Medulla oblongata (tissue), 1 donor: Measurements from ENCODE around the gene SPIB.
A peak's percentile ranks its signal among the peaks of the same experiment; 100 is the strongest.
"Not testable (repeated sequence)": the region's sequence is repeated elsewhere in the genome, so short reads cannot be mapped to it uniquely, and the experiment has no call there.

Experiments used
- DNase-seq: peaks from one replicate; pipeline ENCODE4 v3.0.0-alpha.2; 2015; ENCODE audit errors: extremely low spot score

Gene SPIB

DNA sequence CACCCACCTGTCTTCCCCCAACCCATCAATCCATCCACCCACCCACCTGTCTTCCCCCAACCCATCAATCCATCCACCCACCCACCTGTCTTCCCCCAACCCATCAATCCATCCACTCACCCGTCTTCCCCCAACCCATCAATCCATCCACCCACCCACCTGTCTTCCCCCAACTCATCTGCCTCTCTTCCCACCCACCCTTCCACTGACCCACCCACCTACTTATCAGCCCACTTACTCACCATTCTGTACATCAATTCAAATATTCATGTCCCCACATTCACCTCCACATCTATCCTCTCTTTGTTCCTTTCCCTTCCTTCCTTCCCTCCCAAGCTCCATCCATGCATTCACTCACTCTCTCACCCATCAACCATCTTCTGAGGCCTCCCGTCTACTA is 20.4 kb downstream of the SPIB start:
- not testable (repeated sequence) for DNase-seq

DNA sequence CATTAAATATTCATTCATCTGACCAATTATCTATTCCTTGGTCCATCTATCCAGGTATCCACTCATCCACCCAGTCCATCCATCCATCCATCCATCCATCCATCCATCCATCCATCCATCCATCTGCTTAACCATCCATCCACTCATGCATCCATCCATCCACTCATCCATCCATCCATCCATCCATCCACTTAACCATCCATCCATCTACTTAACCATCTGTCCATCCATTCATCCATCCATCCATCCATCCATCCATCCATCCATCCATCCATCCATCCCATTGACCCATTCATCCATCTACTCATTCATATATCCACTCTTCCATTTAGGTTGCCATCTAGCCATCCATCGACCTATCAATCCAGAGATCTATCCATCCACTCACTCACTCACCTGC is 25.3 kb downstream of the SPIB start:
- DNase-seq: no peak

DNA sequence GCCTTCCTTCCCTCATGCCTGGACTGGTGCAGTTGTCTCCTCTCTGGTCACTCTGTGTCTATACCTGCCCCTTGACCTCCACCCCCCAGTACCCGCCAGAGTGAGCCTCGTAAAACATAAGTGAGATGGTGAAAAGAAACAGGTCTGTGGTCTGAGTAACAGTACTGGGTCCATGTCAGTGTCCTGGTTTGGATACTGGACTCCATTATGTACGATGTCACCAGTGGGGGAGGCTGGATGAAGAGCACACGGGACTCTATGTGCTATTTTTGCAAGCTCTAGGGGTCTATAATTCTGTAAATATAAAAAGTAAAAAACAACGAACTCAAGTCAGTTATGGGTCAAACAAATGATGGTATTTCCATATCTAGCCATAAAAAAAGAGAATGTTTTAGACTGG is 28.3 kb downstream of the SPIB start:
- DNase-seq: no peak

DNA sequence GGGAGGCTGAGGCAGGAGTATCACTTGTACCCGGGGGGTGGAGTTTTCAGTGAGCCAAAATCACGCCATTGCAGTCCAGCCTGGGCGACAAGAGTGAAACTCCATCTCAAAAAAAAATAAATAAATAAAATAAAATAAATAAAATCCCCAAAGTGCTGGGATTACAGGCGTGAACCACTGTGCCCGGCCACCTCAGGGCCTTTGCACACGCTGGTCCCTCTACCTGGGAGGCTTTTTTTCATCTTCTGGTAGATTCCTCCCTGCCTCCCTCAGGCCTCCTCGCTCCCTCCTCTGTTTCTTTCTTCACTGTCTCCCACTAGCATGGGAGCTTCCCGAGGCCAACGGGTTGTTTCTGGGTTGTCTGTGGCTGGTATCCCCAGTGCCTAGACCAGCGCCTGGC is 29.0 kb downstream of the SPIB start:
- DNase-seq: no peak

DNA sequence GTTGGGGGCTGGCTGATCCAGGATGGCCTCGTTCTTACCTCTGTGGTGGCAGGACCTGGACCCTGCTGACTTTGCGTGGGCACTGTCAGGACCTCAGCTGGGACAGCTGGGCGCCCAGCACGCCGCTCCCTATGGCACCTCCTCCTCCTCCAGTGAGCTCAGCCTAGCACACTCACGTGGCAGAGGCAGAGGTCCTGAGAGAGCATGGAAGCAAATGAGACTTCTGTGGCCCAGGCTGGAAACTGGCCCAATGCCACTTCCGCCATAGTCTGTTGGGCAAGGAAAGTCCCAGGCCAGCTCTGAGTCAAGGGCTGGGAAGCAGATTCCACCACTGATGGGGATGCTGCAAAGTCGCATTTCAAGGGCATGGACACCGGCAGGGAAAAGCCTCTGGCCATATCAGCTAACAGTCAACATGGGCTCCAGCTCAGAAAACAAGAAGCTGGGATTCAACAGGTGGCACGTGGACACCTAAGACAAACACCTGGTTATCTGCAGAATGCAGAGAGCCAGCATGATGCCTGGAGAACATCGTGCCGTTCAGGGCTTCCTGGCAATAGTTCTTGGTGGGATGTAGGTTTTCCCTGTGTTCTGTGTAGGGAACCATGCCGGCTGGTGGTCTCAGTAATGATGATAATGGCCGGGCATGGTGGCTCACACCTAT is 30.6 kb downstream of the SPIB start:
- DNase-seq: no peak

DNA sequence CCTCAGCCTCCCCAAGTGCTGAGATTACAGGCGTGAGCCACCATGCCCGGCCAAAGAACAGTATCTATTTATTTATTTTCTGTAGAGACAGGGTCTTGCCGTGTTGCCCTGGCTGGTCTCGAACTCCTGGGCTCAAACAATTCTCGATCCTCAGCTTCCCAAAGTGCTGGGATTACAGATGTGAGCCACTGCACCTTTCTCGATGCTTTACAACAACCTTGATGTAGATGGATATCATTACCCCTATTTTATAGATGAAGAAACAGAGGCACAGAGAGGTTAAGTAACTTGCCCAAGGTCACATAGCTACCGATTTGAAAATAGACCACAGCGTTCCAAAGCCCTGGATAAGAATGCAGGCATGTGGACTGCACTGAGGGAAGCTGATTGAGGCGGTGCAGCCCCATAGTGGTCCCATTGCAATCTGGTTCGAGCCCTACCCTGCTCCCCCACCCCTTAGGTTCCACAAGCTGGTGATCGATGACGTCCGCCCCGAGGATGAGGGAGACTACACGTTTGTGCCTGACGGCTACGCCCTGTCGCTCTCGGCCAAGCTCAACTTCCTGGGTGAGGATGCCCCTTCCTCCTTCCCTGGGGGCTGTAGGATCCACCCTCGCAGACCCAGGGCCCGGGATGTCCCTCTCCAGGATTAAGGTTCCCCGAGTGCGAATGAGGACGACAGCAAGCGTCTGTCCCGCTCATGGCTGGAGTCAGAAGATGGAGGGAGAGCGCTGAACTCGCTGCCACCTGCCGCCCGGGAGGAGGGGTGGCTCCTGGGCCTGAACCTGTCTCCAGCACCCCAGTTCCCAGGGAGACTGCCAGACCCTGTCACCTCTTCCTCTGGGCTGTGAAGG is 31.9 kb downstream of the SPIB start:
- DNase-seq: no peak

DNA sequence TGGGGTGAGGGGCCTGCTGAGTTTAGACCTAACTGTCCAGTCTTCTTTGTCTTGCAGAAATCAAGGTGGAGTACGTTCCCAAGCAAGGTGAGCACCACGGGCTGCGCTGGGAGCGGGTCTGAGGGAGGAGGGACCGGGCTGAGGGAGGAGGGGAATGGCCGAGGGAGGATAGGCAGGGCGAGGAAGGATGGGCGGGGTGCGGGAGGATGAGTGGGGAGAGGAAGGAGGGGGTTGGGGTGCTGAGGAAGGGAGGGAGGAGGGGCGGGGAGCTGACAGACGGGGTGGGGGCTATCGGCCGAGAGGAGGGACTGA is 32.4 kb downstream of the SPIB start:
- no peak for DNase-seq

DNA sequence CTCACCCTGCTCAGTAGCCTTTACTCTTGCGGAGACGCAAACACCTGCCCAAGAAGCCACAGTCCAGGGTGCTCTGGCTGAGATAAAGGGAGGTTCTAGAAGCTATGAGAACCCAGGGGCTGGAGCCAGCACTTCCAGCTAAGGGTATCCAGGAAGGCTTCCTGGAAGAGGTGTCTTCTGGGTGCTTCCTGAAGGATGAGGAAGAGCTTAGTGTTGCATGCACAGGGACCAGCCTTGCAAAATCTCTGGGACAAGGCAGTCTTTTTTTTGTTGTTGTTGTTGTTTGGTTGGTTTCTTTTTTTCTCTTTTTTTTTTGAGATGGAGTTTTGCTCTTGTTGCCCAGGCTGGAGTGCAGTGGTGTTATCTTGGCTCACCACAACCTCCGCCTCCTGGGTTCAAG is 34.5 kb downstream of the SPIB start:
- DNase-seq: no peak

DNA sequence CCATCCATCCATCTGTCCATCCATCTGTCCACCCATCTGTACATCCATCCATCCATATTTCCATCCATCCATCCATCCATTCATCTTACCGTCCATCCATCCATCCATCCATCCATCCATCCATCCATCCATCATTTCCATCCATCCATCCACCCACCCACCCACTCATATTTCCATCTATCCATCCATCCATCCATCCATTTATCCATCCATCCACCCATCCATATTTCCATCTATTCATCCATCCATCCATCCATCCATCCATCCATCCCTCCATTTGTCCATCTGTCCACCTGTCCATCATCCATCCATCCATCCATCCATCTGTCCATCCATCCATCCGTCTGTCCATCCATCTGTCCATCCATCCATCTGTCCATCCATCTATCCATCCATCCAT is 37.3 kb downstream of the SPIB start:
- DNase-seq: no peak

DNA sequence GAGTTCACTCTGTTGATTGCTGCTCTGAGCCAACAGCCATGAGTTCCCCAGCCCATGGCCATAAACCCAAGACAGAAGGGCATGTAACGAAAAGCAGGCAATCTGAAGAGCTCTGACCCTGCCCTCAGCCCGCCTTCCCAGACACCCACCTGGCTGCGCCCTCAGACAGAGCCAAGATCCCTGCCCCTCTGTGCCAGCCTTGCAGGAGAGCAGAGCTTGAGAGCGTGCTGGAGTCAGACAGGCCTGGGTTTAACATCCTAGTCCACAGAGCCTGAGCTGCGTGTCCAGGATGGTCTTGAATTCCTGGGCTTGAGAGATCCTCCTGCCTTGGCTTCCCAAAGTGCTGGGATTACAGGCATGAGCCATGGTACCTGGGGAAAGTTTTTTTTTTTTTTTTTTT is 38.6 kb downstream of the SPIB start:
- no peak for DNase-seq

DNA sequence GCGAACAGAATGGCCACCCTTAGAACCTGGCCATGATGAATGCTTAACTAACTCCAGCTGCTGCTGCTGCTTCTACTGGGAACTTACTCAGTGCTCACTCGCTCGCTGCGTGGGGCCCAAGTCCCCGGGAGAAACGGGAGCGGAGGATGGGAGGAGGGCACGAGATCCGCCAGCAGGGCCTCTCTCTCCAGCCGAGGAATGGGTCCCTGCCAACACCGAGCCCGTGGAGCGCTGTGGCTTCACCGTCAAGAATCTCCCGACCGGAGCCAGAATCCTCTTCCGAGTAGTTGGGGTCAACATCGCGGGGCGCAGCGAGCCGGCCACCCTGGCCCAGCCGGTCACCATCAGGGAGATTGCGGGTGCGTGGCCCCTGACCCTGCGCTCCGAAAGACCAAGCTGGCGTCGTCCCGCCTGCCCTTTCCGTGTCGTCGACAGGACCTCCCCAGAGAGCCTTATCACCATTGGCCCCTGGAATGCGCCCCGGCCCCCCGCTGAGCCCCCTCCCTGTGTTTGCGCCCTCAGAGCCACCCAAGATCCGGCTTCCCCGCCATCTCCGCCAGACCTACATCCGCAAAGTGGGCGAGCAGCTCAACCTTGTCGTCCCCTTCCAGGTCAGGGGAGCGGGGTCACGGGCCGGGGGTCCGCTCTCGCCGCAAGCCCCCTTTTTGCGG is 39.8 kb downstream of the SPIB start:
- DNase-seq: no peak

DNA sequence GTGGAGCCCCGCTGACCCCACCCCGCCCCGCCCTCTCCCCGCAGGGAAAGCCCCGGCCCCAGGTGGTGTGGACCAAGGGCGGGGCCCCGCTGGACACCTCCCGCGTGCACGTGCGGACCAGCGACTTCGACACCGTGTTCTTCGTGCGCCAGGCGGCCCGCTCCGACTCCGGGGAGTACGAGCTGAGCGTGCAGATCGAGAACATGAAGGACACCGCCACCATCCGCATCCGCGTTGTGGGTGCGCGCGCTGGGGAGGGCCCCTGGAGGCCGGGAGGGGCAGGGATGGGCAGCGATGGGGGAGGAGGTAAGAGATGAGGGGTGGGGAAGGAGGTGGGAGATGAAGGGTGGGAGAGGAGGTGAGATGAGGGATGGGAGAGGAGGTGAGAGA is 40.3 kb downstream of the SPIB start:
- DNase-seq: no peak

DNA sequence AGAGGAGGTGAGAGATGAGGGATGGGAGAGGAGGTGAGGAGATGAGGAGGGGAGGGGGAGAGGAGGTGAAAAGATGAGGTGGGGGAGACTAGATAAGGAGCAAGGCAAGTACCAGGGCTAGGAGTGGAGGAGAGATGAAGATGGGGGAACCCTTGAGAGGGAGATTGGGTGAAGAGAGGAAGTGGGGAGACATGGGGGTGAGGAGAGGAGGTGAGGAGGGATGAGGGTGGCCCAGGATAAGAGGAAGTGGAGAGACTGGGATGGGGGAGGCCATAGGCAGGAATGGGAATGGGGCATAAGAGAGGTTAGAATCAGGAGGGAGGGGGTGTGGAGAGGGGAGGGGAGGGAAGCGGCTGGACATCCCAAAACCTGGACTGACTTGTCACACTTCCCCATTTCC is 40.9 kb downstream of the SPIB start:
- no peak for DNase-seq

DNA sequence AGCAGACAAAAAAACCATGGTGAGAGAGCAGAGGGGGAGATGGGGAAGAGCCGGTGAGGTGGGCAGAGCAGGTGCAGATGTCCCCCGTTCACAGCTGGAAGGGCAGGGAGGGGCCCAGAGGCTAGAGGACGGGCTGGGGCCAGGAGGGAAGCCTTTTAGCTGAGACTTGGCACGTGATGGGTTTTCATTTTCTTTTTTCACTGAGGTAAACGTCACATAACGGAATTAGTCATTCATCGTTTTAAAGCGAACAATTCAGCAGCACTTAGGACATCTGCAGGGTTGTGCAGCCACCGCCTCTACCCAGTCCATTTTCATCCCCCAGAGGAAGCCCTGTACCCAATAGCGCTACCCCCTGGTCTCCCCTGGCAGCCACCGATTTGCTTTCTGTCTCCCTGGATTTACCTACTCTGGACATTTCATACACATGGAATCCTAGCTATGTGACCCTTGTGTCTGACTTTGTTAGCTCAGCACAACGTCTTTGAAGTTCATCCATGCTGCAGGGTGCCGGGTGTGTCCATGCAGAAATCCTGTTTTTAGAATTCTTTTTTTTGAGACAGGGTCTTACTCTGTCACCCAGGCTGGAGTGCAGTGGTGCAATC is 41.5 kb downstream of the SPIB start:
- DNase-seq: no peak

DNA sequence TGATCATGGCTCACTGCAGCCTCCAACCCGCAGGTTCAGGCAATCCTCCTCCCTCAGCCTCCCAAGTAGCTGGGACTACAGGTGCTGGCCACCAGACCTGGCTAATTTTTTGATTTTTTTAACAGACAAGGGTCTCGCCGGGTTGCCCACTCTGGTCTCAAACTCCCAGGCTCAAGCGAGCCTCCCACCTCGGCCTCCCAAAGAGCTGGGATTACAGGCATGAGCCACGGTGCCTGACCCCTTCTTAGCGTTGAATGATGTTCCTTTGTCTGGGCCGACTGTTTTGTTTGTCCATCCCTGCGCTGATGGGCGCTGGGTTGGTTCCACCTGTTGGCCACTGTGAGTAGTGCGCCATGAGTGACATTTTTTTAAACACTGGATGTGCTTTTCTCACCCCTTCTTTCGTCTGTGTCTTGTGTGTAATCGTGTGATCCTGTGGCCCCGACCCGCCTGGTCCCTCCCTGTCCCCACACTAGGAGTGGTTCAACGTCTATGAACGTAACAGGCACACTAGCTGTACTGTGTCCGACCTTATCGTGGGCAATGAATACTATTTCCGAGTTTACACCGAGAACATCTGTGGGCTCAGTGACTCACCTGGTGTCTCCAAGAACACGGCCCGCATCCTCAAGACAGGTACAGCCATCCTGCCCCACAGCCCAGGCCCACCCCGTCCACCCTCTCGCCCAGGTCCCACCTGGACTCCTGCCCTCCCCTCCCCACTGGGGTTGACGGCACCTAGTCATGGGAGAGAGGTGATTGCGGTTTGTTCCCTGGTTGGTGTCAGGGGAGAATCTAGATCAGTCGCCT is 42.5 kb downstream of the SPIB start:
- DNase-seq: peak; percentile 79

DNA sequence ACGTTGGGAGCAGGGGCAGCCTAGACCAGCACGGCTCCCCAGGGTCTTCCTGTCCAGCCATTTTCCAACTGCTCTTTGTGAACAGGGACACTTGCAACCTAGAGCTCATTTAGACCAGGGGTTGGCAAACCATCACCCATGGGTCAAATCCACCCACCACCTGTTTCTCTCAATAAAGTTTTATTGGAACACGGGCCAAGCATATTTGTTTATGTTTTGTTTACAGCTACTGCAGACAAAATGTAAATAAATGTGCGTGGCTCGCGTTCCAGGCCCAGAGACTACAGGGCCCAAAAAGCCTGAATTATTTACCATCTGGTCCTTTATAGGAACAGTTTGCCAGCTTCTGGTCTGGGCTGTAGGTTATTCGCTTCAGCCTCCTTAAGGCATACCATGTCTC is 44.2 kb downstream of the SPIB start:
- DNase-seq: no peak

DNA sequence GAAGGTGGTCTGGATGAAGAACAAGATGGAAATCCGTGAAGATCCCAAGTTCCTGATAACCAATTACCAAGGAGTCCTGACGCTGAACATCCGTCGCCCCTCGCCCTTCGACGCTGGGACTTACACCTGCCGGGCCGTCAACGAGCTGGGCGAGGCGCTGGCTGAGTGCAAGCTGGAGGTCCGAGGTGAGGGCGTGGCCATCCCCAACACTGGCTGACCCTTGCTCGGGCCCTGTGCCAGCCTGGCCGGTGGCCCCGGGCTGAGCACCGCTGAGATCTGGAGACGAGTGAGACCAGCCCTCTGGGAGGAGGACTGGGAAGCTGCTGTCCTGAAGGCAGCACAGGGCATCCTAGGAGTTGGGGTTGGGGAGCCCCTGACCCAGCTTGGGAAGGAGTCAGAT is 45.6 kb downstream of the SPIB start:
- DNase-seq: no peak

DNA sequence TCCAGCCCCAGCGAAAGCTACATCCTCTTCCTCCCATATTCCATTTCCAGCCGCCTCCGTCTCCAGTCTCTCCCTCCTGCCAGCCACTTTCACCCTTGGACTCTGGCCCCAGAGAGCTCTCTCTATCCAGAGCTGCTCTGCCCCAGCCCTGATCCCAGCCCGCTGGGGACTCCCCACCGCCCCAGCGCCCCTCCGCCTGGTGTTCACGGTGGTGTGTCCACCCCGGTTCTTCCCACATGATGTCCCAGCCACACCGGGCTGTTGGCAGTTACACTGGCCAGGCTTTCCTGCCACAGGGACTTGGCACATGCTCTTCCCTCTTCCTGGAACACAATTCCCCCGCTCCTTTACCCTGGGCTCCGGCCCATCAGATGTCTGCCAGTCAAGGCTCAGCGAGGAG is 46.3 kb downstream of the SPIB start:
- DNase-seq: no peak

DNA sequence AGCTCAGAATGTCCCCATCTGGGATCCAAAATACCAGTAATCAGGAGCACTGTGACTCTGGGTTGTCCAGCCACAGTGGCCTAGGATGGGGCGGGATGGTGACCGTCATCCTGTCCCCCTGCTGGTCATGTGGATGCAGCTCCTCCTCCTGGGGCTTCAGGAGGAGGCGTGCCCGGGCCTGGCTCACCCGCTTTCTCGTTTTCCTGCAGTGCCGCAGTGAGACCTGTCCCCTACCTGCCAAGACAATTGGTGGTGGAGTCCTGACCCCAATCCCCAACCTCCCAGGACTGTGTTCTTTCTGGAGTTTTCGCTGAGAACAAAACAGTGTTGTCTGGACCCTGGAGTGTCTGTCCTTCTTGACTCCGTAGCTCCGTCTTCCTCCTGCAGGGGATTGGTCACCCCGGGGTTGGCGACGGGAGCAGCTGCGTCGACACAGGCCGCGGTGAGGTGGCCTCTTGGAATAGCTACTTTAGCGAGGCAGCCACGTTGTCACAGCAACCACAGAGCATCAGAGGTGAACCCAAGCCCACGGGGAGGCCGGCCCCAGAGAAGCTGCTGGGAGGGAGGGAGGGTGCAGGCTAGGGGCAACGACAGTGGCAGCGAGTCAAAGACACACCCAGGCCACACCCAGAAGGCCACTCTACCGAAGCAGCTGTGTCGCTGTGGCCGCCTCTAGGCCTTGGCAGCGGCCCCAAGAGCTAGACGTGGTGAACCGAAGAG is 47.4 kb downstream of the SPIB start:
- no peak for DNase-seq

DNA sequence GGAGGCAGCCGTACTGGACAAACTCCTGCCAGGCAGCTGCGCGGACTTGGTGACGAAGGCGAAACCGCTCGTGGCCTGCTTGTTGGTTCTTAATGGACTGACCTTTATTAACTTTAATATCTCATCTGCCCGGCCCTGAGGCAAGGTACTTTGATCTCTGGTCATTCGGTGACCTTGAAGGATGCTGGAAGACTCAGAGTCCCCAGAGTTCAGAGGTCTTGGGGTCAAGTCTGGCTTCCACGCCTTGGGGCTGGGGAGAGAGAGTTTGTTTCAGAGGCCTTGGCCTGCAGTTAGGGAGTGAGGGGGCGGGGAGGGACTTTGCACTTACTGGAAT is 47.9 kb downstream of the SPIB start:
- no peak for DNase-seq

DNA sequence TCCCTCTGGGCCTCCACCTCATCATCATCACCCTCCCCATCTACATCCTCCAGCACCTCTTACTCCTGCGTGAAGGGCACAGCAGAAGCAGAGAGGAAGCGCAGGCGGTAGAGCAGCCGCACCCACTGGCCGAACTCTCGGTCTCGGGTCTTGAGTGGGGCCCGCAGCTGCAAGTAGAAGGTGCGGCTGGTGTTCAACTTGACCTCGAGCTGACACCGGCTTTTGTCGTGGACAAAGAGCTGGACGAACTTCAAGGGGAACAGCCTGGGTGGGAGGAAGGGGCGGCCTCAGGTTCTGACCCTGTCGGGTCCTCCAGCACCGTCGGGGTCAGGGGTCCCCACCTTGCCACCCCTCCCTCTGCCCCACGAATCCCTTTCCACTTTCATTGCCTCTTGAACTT is 48.8 kb downstream of the SPIB start:
- no peak for DNase-seq
